Sciatic nerve (tissue), 2 donors: ENCODE data around the gene LSMEM2. TPM values are rescaled to one million over a fixed set of nuclear protein-coding genes. Genes with fewer than 3 reads are reported as not detected.
"Not testable (repeated sequence)": the region's sequence is repeated elsewhere in the genome, so short reads cannot be mapped to it uniquely, and the experiment has no call there.

Source experiments
- ATAC-seq: fragments of 200-7000 bp; cut with Tn5 transposase; one replicate; pipeline ENCODE4 v1.9.1; 2020; ENCODE audit warnings: mild to moderate bottlenecking, moderate library complexity
- DNase-seq: peaks from one replicate; pipeline ENCODE4 v3.0.0-alpha.2; 2020; ENCODE audit warnings: low spot score
- intact Hi-C: fragments of 100-400 bp; cut with DNase I; formaldehyde crosslinking; loops from one replicate; pipeline ENCODE4 v1.14.2; 2022
- total RNA-seq: library from RNA; stranded (reverse); fragmentation: NEBNext Ultra II Directional; extraction: Animal tissue kit (Norgen Biotek cat#: 25700); gene quantifications from one replicate; pipeline ENCODE4 v1.2.1, GENCODE V29; 2021
- donor health status: DM: no; HTN: no; CAD: no.
- donor health status: DM: no; HTN: no; CAD: no.

The LSMEM2 gene
- total RNA-seq, 1 donor from 2014 or later = 2.0 TPM

GRCh38 chr3:50294089-50294488 is 15.2 kb downstream of the LSMEM2 start:
- DNase-seq (no peak), ATAC-seq (no peak)
- intact Hi-C loops = no loop called here

GRCh38 chr3:50294492-50295403 is 15.9 kb downstream of the LSMEM2 start:
- intact Hi-C loops = no loop called here
- no peak for DNase-seq
- ATAC-seq = no peak

GRCh38 chr3:50295553-50296431 is 16.9 kb downstream of the LSMEM2 start:
- no peak for ATAC-seq
- no peak for DNase-seq
- intact Hi-C loops = no loop called here

GRCh38 chr3:50296721-50297383 is 18.0 kb downstream of the LSMEM2 start:
- intact Hi-C loops = no loop called here
- no peak for DNase-seq
- no peak for ATAC-seq

GRCh38 chr3:50297384-50297775 is 18.5 kb downstream of the LSMEM2 start:
- intact Hi-C loops = no loop called here

GRCh38 chr3:50297896-50298725 is 19.2 kb downstream of the LSMEM2 start:
- DNase-seq (no peak), ATAC-seq (no peak)
- intact Hi-C loops = no loop called here

More at GRCh38 chr3:50297384-50297775, 18.5 kb downstream of the LSMEM2 start:
- ATAC-seq (no peak), DNase-seq (peak; percentile 73)

GRCh38 chr3:50298836-50299637 is 20.1 kb downstream of the LSMEM2 start, which contains the start of the genes HYAL3 and NAA80:
Gene HYAL3, minus strand, starts transcription at chr3:50299405. Its CDS starts 3,803 bp downstream, at chr3:50295602.
Gene NAA80, minus strand, starts transcription at chr3:50299405. Its CDS starts 1,942 bp downstream, at chr3:50297463.
- ATAC-seq (peak; percentile 93), DNase-seq (peak; percentile 100)
- intact Hi-C loops = no loop called here

- DNase-seq (no peak), ATAC-seq (no peak)
- intact Hi-C loops = no loop called here
Observed at GRCh38 chr3:50299638-50299928, 20.7 kb downstream of the LSMEM2 start.

GRCh38 chr3:50299929-50300680 is 21.2 kb downstream of the LSMEM2 start:
- peak; percentile 5 for ATAC-seq
- intact Hi-C loops = no loop called here
- no peak for DNase-seq

- DNase-seq (no peak), ATAC-seq (no peak)
- intact Hi-C loops = no loop called here
Observed at GRCh38 chr3:50300681-50301254, 21.9 kb downstream of the LSMEM2 start.

- ATAC-seq (no peak), DNase-seq (no peak)
- intact Hi-C loops = no loop called here
Observed at GRCh38 chr3:50302095-50303012, 23.5 kb downstream of the LSMEM2 start.

- peak; percentile 86 for DNase-seq
- intact Hi-C loops = no loop called here
- peak; percentile 57 for ATAC-seq
Observed at GRCh38 chr3:50303013-50303815, 24.3 kb downstream of the LSMEM2 start, which contains the start of gene HYAL1. Gene HYAL1, minus strand, starts transcription at chr3:50303574. Its CDS starts 618 bp downstream, at chr3:50302956.

- intact Hi-C loops = no loop called here
- no peak for DNase-seq
- ATAC-seq = no peak
Observed at GRCh38 chr3:50304601-50305000, 25.7 kb downstream of the LSMEM2 start.

GRCh38 chr3:50312041-50312440 is 33.2 kb downstream of the LSMEM2 start:
- ATAC-seq, intact Hi-C loops, DNase-seq: not testable (repeated sequence)

GRCh38 chr3:50314342-50314741 is 35.5 kb downstream of the LSMEM2 start:
- no peak for DNase-seq
- intact Hi-C loops = no loop called here
- no peak for ATAC-seq
